Mucosa of descending colon (tissue), 3 donors: Measurements from ENCODE around the gene KLHDC7A. TPM values are rescaled to one million over a fixed set of nuclear protein-coding genes. Genes with fewer than 3 reads are reported as not detected.

ENCODE experiments used
- ATAC-seq: fragments of 200-7000 bp; cut with Tn5 transposase; one replicate; pipeline ENCODE4 v1.9.1; 2020; ENCODE audit warnings: mild to moderate bottlenecking, moderate library complexity
- DNase-seq, 3 donors: peaks; one replicate each; pipeline ENCODE4 v3.0.0-alpha.2; 2020
- H3K36me3 ChIP-seq: fragments of 200-600 bp; one replicate; pipeline ENCODE4 v1.8.0; 2021; ENCODE audit warnings: low read depth, mild to moderate bottlenecking
- H3K4me1 ChIP-seq: fragments of 200-600 bp; one replicate; pipeline ENCODE4 v1.8.0; 2021; ENCODE audit warnings: low read depth, mild to moderate bottlenecking
- H3K4me3 ChIP-seq: fragments of 200-600 bp; one replicate; pipeline ENCODE4 v1.8.0; 2021; ENCODE audit warnings: mild to moderate bottlenecking
- H3K9me3 ChIP-seq: fragments of 200-600 bp; one replicate; pipeline ENCODE4 v1.8.0; 2021; ENCODE audit warnings: mild to moderate bottlenecking
- CTCF ChIP-seq: fragments of 200-600 bp; IDR thresholded peaks from one replicate; pipeline ENCODE4 v1.8.0; 2022; ENCODE audit warnings: antibody characterized with exemption, mild to moderate bottlenecking
- intact Hi-C, 2 donors: fragments of 100-400 bp; cut with DNase I in 1 of 2; cut with micrococcal nuclease in 1 of 2; formaldehyde crosslinking; loops; one replicate each; pipeline versions ENCODE4 v1.11.0 to v1.11.1; 2022; cut with DNase I, micrococcal nuclease
- total RNA-seq, 3 donors: library from RNA; stranded (reverse); fragmentation: NEBNext Ultra II Directional in 2 of 3; extraction: Animal tissue kit (Norgen Biotek cat#: 25700) in 2 of 3; gene quantifications; one replicate each; pipeline versions ENCODE4 v1.2.1 to v1.2.4, GENCODE V29; 2021 to 2023
- donor health status: DM: no; HTN: no; CAD: no; lungs with moderate emphysema.
- donor health status: DM: no; HTN: no; CAD: no.
- donor health status: DM: no; HTN: yes; CAD: no.

Gene KLHDC7A
- total RNA-seq, 3 donors from 2014 or later: 0.13 to 3.5 (median 2.3) TPM

DNA sequence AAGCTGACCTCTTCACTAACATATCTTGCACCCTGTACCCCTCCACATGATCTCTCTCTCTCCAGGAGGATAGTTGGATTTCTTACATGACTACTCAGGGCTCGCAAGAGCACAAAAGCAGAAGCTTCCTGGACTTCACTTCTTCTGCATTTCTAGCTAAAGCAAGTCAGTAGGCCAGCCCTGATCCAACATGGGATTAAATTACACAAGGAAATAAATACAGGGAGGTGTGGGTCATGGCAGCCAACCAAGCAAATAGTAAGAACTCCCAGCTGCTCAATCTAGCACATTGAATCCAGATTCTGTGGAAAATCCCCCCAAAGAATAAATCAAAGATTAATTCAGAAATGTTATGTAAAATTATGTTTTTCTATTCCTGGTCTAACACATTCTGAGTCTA lies 33.3 kb downstream of the KLHDC7A start:
- intact Hi-C loops: no loop called here
- no peak overlapping the region for H3K4me3 ChIP-seq
- H3K4me1 ChIP-seq: no peaks in the 10 kb centered on the region
- DNase-seq (no peak), ATAC-seq (no peak)
- peaks cover 23% of the 10 kb centered on the region for H3K9me3 ChIP-seq
- no peaks in the 10 kb centered on the region for H3K36me3 ChIP-seq
- no peak for TF ChIP-seq CTCF

DNA sequence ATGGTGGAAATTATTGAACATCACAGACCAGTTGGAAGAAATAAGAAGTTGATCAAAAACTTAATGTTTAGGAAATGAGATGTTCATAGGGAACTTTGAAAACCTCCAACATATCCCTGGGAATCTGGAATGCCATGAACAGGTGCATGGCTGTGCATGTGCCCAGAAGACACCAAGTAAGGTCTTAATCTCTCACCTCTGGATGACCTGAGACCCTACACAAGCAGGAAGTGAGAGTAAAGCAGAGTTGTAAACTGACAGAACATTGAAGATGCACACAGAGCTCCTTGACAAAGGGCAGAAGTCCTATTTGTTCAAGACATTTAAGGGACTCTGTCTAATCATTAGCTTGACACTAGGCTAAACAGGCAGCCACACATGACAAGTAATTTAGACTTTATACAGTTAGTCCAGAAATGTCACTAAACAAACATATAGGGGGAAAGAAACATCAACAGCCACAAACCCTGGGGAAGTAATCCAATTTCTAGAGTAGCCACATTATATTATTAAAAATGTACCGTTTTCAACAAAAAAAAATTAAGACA lies 34.5 kb downstream of the KLHDC7A start:
- Histone ChIP-seq H3K4me3 (no peak overlapping the region), H3K36me3 (no peaks in the 10 kb centered on the region), H3K4me1 (no peaks in the 10 kb centered on the region), H3K9me3 (peaks cover 23% of the 10 kb centered on the region)
- ATAC-seq (no peak), DNase-seq (no peak)
- intact Hi-C loops: no loop called here
- TF ChIP-seq CTCF: no peak

- ATAC-seq: no peak
- intact Hi-C loops: no loop called here
Measured at GRCh38 chr1:18516473-18516872, 35.7 kb downstream of the KLHDC7A start.

DNA sequence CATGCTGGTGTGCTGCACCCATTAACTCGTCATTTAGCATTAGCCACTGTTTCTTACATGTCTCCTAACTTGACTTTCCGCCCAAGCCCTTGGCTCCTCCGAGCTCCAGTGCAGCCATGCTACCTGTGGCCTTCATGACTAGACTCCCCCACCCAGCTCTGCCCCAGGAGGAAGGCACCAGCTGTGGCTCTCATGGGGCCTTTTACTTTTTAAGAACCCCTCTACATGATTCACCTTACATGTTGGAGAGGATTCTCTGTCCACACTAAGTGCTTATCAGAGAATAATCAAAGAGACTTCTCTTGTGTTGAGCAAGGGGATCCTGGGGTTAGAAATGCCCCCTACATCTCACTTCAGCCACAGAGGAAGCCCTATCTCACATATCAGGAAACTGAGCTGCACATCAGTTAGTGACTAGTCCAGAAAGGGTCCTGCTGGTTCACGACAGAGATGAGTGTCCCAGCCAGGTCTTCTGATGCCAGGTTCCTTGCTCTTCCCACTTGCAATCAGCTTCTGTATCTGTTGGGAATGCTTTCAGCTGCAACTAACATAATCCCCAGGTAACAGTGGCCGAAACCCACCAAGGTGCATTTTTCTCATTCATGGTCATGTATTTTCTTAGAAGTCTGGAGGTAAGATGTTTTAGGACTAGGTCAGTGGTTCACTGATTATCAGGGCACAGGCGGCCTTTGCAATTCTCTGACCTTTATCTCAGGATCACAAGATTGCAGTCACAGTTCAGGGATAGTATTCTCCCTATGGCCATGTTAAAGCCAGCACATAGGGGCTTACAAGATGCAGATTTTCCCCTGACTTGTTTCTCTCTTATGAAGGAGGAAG lies 45.9 kb downstream of the KLHDC7A start:
- TF ChIP-seq CTCF: no peak
- ATAC-seq (no peak), DNase-seq (no peak)
- Histone ChIP-seq H3K4me1 (no peaks in the 10 kb centered on the region), H3K4me3 (no peak overlapping the region), H3K9me3 (no peaks in the 10 kb centered on the region), H3K36me3 (no peaks in the 10 kb centered on the region)
- intact Hi-C loops: no loop called here

More at GRCh38 chr1:18516473-18516872, 35.7 kb downstream of the KLHDC7A start:
- H3K9me3 ChIP-seq: peaks cover 23% of the 10 kb centered on the region
- H3K4me1 ChIP-seq: no peaks in the 10 kb centered on the region
- no peak overlapping the region for H3K4me3 ChIP-seq
- no peaks in the 10 kb centered on the region for H3K36me3 ChIP-seq
- no peak for DNase-seq
- TF ChIP-seq CTCF: no peak

- TF ChIP-seq CTCF: no peak
- intact Hi-C loops: no loop called here
- DNase-seq (no peak), ATAC-seq (no peak)
- no peaks in the 10 kb centered on the region for H3K9me3 ChIP-seq
- no peaks in the 10 kb centered on the region for H3K4me1 ChIP-seq
- no peaks in the 10 kb centered on the region for H3K36me3 ChIP-seq
- no peak overlapping the region for H3K4me3 ChIP-seq
Measured at GRCh38 chr1:18527514-18527913, 46.8 kb downstream of the KLHDC7A start.
